Upper lobe of right lung (tissue), 1 donor: ENCODE measurements around the gene CSE1L. TPM values are rescaled to one million over a fixed set of nuclear protein-coding genes. Genes with fewer than 3 reads are reported as not detected.
"Not testable (repeated sequence)": the region's sequence is repeated elsewhere in the genome, so short reads cannot be mapped to it uniquely, and the experiment has no call there.

ENCODE experiments used
- ATAC-seq: fragments of 200-7000 bp; cut with Tn5 transposase; one replicate; pipeline ENCODE4 v1.9.1; 2020; ENCODE audit warnings: mild to moderate bottlenecking, moderate library complexity
- DNase-seq: peaks from one replicate; pipeline ENCODE4 v3.0.0-alpha.2; 2020
- H3K27ac ChIP-seq: fragments of 200-600 bp; one replicate; pipeline ENCODE4 v1.8.0; 2022
- H3K27me3 ChIP-seq: fragments of 200-600 bp; one replicate; pipeline ENCODE4 v1.8.0; 2022; ENCODE audit warnings: mild to moderate bottlenecking
- H3K36me3 ChIP-seq: fragments of 200-600 bp; one replicate; pipeline ENCODE4 v1.8.0; 2022
- H3K4me1 ChIP-seq: fragments of 200-600 bp; one replicate; pipeline ENCODE4 v1.8.0; 2022
- H3K4me3 ChIP-seq: fragments of 200-600 bp; one replicate; pipeline ENCODE4 v1.8.0; 2022; ENCODE audit warnings: mild to moderate bottlenecking
- H3K9me3 ChIP-seq: fragments of 200-600 bp; one replicate; pipeline ENCODE4 v1.8.0; 2022
- intact Hi-C: fragments of 100-400 bp; cut with DNase I; formaldehyde crosslinking; loops from one replicate; pipeline ENCODE4 v1.11.0; 2022
- total RNA-seq: library from RNA; stranded (reverse); fragmentation: NEBNext Ultra II Directional; extraction: Animal tissue kit (Norgen Biotek cat#: 25700); gene quantifications from one replicate; pipeline ENCODE4 v1.2.1, GENCODE V29; 2021
- TF ChIP-seq, protein P1 (sequence below): fragments of 200-600 bp; IDR thresholded peaks from one replicate; pipeline ENCODE4 v1.8.0; 2022; ENCODE audit warnings: antibody characterized with exemption
- donor health status: DM: no; HTN: yes; CAD: no; lungs with severe emphysema.

CSE1L gene
- total RNA-seq, 1 donor from 2014 or later = 37.8 TPM

DNA sequence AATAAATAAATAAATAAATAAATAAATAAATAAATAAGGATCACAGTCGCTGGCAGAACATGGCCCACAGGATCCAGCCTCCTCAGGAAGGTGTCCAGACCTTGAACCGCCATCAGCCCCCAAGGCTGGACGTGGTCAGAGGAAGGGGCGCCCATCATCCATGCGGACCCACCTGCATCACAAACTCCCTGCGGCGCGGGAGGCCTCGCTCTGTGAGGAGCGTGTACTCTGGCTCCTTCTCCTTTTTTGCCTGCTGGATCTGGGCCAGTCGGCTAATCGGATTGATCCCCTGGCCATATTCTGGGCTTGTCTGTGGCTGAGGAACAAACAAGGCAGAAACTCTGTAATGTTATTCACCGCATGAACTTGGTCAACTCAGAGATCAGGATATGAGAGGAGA is 76.8 kb downstream of the CSE1L start:
- no peak overlapping the region for H3K4me3 ChIP-seq
- ATAC-seq = no peak
- DNase-seq = no peak
- intact Hi-C loops = no loop called here
- no peaks in the 10 kb centered on the region for H3K27me3 ChIP-seq
- TF ChIP-seq, protein P1, sequence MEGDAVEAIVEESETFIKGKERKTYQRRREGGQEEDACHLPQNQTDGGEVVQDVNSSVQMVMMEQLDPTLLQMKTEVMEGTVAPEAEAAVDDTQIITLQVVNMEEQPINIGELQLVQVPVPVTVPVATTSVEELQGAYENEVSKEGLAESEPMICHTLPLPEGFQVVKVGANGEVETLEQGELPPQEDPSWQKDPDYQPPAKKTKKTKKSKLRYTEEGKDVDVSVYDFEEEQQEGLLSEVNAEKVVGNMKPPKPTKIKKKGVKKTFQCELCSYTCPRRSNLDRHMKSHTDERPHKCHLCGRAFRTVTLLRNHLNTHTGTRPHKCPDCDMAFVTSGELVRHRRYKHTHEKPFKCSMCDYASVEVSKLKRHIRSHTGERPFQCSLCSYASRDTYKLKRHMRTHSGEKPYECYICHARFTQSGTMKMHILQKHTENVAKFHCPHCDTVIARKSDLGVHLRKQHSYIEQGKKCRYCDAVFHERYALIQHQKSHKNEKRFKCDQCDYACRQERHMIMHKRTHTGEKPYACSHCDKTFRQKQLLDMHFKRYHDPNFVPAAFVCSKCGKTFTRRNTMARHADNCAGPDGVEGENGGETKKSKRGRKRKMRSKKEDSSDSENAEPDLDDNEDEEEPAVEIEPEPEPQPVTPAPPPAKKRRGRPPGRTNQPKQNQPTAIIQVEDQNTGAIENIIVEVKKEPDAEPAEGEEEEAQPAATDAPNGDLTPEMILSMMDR = no peak
- H3K4me1 ChIP-seq = no peaks in the 10 kb centered on the region
- no peak overlapping the region for H3K27ac ChIP-seq
- no peaks in the 10 kb centered on the region for H3K9me3 ChIP-seq
- H3K36me3 ChIP-seq = peaks cover 83% of the 10 kb centered on the region

DNA sequence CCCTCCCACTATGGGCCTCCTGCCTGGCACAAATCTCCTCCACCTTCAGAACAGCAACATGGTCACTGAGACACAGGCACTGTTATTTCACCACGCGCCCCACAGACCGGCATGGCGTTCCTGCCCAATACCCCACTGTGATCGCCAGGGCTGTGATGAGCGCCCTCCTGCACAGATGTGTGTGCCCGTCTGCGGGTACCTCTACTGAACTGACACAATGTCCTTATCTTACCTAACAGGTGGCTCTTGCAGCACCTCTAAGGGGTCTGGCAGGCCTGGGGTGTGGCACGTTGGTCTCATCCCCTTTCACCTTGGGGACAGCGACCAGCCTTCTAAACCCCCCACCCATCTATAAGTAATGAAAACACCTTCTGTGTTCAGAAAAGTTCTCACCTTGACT is 77.9 kb downstream of the CSE1L start:
- no peak overlapping the region for H3K27ac ChIP-seq
- H3K36me3 ChIP-seq = peaks cover 77% of the 10 kb centered on the region
- no peak for ATAC-seq

DNA sequence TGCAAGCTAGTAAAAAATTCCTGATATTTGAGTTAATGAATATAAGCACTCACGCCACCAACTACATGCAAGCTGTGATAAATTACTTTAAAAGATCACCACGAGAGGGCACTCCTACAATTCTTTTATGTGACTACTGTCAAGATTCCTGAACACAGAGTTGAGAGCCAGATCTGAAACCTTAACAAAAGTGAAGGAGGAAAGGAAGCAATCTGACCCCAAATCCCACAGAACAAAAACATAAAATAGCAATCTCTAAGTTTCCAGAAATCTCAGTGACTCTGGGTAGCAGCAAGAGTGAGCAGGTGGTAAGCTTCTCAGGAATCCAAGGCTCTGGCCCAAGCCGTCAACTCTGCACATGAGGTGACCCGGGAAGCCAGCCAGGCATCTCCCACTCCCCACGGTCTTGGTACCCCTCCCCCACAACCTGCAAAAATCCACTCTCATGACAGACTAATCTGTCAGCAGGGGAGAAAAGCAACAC is 86.9 kb downstream of the CSE1L start:
- H3K4me1 ChIP-seq = peaks cover 6% of the 10 kb centered on the region
- H3K9me3 ChIP-seq = no peaks in the 10 kb centered on the region
- peaks cover 57% of the 10 kb centered on the region for H3K36me3 ChIP-seq
- peak; percentile 81 for ATAC-seq
- TF ChIP-seq, protein P1 = peak; percentile 59
- no peak for DNase-seq
- H3K27me3 ChIP-seq = no peaks in the 10 kb centered on the region
- no peak overlapping the region for H3K27ac ChIP-seq
- no peak overlapping the region for H3K4me3 ChIP-seq
- intact Hi-C loops = loop anchor here (2.0 kb wide), 1 partner anchor 86 kb away; the partner anchor contains the start of gene DDX27

More for the DNA sequence above, 77.9 kb downstream of the CSE1L start:
- no peak overlapping the region for H3K4me3 ChIP-seq
- TF ChIP-seq, protein P1 = no peak
- intact Hi-C loops = no loop called here
- no peak for DNase-seq
- H3K4me1 ChIP-seq = no peaks in the 10 kb centered on the region
- no peaks in the 10 kb centered on the region for H3K9me3 ChIP-seq
- H3K27me3 ChIP-seq = no peaks in the 10 kb centered on the region

DNA sequence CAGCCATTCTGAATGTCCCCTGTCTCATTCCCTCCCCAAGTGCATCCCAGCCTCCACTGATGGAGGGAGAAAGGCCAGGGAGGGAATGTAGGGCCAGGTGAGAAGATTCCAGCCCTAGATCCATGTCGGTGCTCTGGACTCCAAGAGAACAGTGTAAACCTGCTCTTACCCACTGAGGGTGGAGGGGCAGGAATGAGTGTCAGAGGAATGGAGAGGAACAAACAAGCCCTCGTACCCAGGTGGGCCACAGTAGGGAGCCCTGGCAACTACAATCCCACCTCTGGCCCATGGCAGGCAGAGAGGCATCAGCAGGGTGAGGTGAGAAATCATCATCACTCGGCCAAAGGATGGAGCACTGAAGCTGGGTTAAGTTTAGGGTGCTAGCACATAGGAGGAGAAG is 87.5 kb downstream of the CSE1L start:
- TF ChIP-seq, protein P1 = no peak
- no peak overlapping the region for H3K4me3 ChIP-seq
- peaks cover 6% of the 10 kb centered on the region for H3K4me1 ChIP-seq
- ATAC-seq = no peak
- no peaks in the 10 kb centered on the region for H3K9me3 ChIP-seq
- intact Hi-C loops = loop anchor here (2.0 kb wide), 1 partner anchor 85 kb away; the partner anchor contains the start of gene DDX27
- H3K36me3 ChIP-seq = peaks cover 54% of the 10 kb centered on the region
- H3K27ac ChIP-seq = no peak overlapping the region
- H3K27me3 ChIP-seq = no peaks in the 10 kb centered on the region
- no peak for DNase-seq

DNA sequence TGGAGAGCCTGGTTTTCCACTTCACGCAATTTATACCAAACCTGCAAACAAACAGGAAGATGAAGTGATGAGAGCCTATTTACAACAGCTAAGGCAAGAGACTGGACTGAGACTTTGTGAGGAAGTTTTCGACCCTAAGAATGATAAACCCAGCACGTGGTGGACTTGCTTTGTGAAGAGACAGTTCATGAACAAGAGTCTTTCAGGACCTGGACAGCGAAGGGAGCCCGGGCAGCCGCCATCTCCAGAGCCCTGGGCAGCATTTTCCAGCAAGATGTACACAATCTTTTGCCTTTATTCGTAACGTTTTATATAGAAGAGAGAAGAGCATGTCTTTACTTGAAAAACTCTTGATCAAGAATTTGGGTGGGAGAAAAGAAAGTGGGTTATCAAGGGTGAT is 88.7 kb downstream of the CSE1L start:
- H3K27me3 ChIP-seq, H3K4me3 ChIP-seq, ATAC-seq, DNase-seq, H3K4me1 ChIP-seq, intact Hi-C loops, H3K27ac ChIP-seq, H3K9me3 ChIP-seq: not testable (repeated sequence)
- peaks cover 58% of the 10 kb centered on the region for H3K36me3 ChIP-seq

DNA sequence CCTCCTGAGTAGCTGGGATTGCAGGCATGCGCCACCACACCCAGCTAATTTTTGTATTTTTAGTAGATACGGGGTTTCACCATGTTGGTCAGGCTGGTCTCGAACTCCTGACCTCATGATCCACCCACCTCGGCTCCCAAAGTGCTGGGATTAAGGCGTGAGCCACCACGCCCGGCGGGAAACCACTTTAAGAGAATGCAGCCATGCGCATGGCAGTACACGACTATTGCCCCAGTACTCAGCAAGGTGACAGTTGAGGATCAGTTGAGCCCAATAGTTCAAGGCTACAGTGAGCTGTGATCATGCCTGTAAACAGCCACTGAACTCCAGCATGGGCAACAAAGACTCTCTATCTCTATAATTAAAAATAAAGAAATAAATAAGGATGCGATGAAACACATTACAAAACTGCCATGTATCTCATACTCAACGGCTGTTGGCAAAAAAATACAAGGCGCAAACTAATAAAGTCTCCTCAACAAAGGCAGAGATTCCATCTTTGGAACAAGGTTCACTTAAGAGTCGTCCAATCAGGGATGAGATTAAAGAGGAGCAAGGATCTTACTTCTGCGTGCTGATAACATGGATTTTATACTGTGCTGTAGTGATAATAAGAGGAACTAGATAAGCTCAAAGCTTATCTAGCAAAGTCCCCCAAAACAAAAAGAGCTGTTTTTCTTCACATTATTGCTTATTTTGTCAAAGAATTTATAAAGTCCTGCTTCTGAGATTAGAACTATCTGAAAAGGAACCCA is 90.9 kb downstream of the CSE1L start:
- ATAC-seq (no peak), DNase-seq (no peak)
- intact Hi-C loops = no loop called here
- TF ChIP-seq, protein P1 = no peak
- H3K27ac ChIP-seq = no peak overlapping the region
- peaks cover 39% of the 10 kb centered on the region for H3K36me3 ChIP-seq
- no peaks in the 10 kb centered on the region for H3K27me3 ChIP-seq
- H3K9me3 ChIP-seq = no peaks in the 10 kb centered on the region
- H3K4me1 ChIP-seq = peaks cover 6% of the 10 kb centered on the region
- H3K4me3 ChIP-seq = no peak overlapping the region
